IgD-negative memory B cell (primary cell): Measurements from ENCODE around the gene RLIM. TPM values are rescaled to one million over a fixed set of nuclear protein-coding genes. Genes with fewer than 3 reads are reported as not detected.
"Not testable (repeated sequence)": the region's sequence is repeated elsewhere in the genome, so short reads cannot be mapped to it uniquely, and the experiment has no call there.

Source experiments
- H3K27ac Mint-ChIP-seq, 3 donors: one replicate each; pipeline ENCODE4 v1.8.0; 2020 to 2022; ENCODE audit warnings: mild to moderate bottlenecking in 3 of 3, mixed read lengths in 3 of 3, moderate library complexity in 1 of 3
- H3K27me3 Mint-ChIP-seq: one replicate; pipeline ENCODE4 v1.8.0; 2021; ENCODE audit warnings: mixed read lengths
- H3K36me3 Mint-ChIP-seq: one replicate; pipeline ENCODE4 v1.8.0; 2020; ENCODE audit warnings: mild to moderate bottlenecking, mixed read lengths
- H3K4me1 Mint-ChIP-seq, 3 donors: one replicate each; pipeline ENCODE4 v1.8.0; 2020 to 2022; ENCODE audit warnings: mixed read lengths in 3 of 3, mild to moderate bottlenecking in 1 of 3
- H3K4me3 Mint-ChIP-seq, 4 donors: one replicate each; pipeline ENCODE4 v1.8.0; 2020 to 2022; ENCODE audit warnings: mild to moderate bottlenecking in 4 of 4, mixed read lengths in 4 of 4, moderate library complexity in 3 of 4
- H3K9me3 Mint-ChIP-seq, 3 donors: one replicate each; pipeline ENCODE4 v1.8.0; 2020 to 2021; ENCODE audit warnings: mixed read lengths in 3 of 3, mild to moderate bottlenecking in 1 of 3
- polyA plus RNA-seq: library from polyadenylated mRNA; unstranded; fragments of 300-500 nt; fragmentation: Illumina TruSeq; gene quantifications from one replicate; pipeline ENCODE4 v1.2.3, GENCODE V29; 2021

Gene RLIM, protein sequence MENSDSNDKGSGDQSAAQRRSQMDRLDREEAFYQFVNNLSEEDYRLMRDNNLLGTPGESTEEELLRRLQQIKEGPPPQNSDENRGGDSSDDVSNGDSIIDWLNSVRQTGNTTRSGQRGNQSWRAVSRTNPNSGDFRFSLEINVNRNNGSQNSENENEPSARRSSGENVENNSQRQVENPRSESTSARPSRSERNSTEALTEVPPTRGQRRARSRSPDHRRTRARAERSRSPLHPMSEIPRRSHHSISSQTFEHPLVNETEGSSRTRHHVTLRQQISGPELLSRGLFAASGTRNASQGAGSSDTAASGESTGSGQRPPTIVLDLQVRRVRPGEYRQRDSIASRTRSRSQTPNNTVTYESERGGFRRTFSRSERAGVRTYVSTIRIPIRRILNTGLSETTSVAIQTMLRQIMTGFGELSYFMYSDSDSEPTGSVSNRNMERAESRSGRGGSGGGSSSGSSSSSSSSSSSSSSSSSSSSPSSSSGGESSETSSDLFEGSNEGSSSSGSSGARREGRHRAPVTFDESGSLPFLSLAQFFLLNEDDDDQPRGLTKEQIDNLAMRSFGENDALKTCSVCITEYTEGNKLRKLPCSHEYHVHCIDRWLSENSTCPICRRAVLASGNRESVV
- 6.6 TPM for polyA plus RNA-seq

DNA sequence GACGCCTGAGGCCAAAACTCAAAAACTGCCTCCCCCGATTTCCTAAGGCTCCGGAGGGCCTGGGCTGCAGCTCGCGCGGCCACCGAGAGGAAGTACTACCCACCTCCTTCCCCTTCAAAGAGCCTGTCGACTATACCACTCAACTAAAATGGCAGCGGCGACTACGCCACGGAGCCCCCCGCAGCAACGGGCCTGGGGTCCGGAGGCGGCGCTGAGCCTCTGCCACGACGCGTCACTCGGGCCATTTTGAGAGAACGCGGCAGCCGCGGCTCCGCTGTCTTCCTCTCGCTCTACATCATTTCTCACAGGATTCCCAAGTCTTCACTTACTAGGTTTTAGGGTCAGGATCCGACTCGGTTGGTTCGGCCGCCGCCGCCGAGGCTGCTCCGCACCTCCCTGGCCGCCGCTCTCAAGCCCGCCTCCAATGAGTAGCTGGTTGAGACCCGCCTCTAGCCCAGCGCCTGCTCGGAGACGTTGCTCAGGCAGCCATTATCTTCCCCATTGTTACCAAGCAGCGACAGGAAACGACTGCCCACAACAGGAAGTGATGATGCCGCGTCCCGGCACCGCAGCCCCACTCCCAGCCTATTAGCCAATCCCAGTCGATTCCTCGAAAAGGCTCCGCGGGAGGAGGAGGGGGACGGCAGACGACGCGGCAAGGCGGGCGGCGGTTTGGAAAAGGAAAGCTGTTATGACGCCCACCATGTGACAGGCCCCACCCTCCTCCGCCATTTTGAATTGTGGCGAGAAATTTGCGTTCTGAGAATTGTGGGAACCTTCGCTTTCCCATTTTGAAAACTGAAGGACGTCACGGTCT, at the start of gene RLIM:
Gene RLIM (minus strand): TSS at position 532 of the 817 bp plus-strand sequence. CDS start 18,647 bp downstream, outside the sequence.
- no peaks in the 10 kb centered on the region for H3K36me3 Mint-ChIP-seq
- H3K27ac Mint-ChIP-seq: peak within 1 kb of the TSS; percentile 99
- H3K4me1 Mint-ChIP-seq: peaks cover 7 to 22% (median 7%) of the 10 kb centered on the region in 3 donors
- H3K4me3 Mint-ChIP-seq: peak within 1 kb of the TSS; percentile 98 to 99 (median 98)
- H3K9me3 Mint-ChIP-seq: no peaks in the 10 kb centered on the region
- no peaks in the 10 kb centered on the region for H3K27me3 Mint-ChIP-seq

DNA sequence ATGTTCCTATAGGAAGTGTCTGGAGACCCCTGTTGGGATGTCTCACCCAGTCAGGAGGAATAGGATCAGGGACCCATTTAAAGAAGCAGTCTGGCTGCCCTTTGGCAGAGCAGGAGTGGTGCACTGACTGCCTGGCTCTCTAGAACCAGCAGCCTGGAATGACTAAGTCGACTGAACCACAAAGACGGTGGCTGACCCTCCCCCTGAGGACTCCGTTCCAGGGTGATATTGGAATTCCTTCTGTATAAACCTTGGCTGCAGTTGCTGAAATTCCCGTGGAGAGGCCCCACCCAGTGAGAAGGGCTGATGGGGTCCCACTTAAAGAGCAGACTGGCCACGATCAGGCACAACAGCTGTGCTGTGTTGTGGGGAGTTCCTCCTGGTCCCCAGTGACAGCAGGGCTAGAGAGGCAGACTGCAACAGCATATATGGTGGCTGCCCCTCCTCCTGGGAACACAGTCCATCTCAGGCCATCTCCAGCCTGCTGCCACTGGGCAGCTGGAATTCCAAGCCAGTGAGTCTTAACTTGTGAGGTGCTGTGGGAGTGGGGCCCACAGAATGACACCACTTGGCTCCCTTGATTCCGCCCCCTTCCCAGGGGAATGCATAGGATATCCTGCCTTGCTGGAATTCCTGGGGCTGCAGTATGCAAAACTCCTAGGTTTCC, 41.8 kb upstream of the RLIM start:
- peaks cover 0 to 2% (median 2%) of the 10 kb centered on the region in 3 donors for H3K4me1 Mint-ChIP-seq
- H3K27me3 Mint-ChIP-seq: peaks cover 7% of the 10 kb centered on the region
- H3K36me3 Mint-ChIP-seq: no peaks in the 10 kb centered on the region
- H3K27ac Mint-ChIP-seq: no peak overlapping the region
- peaks cover 0 to 7% (median 0%) of the 10 kb centered on the region in 3 donors for H3K9me3 Mint-ChIP-seq
- no peak overlapping the region for H3K4me3 Mint-ChIP-seq

DNA sequence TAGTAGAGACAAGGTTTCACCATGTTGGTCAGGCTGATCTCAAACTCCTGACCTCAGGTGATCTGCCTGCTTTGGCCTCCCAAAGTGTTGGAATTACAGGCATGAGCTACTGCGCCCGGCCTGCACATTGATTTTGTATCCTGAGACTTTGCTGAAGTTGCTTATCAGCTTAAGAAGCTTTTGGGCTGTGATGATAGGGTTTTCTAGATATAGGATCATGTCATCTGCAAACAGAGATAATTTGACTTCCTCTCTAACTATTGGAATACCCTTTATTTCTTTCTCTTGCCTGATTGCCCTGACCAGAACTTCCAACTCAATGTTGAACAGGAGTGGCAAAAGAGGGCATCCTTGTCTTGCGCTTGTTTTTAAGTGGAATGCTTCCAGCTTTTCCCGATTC, 40.5 kb upstream of the RLIM start:
- H3K4me1 Mint-ChIP-seq, H3K36me3 Mint-ChIP-seq, H3K9me3 Mint-ChIP-seq, H3K27me3 Mint-ChIP-seq, H3K4me3 Mint-ChIP-seq, H3K27ac Mint-ChIP-seq: not testable (repeated sequence)

DNA sequence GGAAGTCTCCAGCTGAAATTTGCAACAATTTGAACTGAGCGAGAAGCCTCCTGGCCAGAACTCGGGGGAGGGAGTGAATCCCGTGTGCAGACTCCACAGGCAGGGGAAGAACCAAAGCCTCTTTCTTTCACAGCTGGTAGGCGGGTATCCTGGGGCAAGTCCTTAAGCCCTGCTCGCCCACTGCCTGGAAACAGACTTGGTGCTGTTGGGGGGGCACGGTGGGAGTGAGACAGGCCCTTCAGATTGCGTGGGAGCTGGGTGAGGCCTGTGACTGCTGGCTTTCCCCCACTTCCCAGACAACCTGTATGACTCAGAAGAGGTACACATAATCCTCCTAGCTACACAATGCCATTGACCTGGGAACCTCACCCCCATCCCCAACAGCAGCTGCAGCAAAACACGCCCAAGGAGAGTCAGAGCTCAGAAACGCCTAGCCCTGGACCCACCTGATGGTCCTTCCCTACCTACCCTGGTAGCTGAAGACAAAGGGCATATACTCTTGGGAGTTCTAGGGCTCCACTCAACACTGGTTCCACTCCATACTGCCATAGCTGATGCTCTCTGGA, 22.4 kb upstream of the RLIM start:
- Mint-ChIP-seq H3K27ac (no peak overlapping the region), H3K4me1 (no peaks in the 10 kb centered on the region), H3K4me3 (no peak overlapping the region), H3K36me3 (no peaks in the 10 kb centered on the region), H3K27me3 (peaks cover 9% of the 10 kb centered on the region), H3K9me3 (peaks cover 0 to 5% (median 2%) of the 10 kb centered on the region in 3 donors)

DNA sequence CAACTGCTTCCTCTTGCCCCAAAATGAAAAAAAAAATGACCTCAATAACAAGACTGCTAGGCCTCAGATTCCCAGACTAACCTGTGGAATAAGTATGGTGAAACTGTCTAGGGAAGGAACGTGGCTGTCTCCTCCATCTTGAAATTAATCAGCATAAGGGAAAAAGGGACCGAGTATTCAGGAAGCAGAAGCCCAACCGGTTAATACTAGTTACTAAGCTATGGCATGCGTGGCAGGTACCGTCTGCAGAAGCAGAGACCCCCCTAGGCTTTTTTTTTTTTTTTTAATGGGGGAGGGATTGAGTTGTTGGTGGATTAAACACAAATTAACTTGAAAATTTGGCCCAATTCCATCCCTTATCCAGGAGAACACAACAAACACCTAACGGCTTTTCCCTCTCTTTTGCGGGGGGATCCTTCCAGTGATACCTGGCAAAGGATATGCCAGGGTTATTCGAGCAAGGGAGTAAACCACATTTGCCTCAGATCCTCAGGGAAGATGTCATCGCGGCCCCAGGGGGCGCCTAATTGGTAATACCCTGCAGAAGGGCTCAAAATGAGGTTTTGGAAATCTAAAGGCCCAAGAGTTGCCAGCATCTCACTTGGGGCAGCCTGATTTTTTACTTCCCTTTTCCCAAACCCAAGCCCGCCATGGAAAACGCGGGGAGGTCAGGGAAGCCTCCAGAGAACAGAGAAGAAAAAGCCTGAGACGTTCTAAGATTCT, 893 bp downstream of the RLIM start:
- no peaks in the 10 kb centered on the region for H3K9me3 Mint-ChIP-seq
- no peaks in the 10 kb centered on the region for H3K36me3 Mint-ChIP-seq
- H3K27ac Mint-ChIP-seq: peak overlapping the region; percentile 99
- H3K27me3 Mint-ChIP-seq: no peaks in the 10 kb centered on the region
- H3K4me3 Mint-ChIP-seq: peak overlapping the region; percentile 98 to 99 (median 98)
- H3K4me1 Mint-ChIP-seq: peaks cover 7 to 22% (median 7%) of the 10 kb centered on the region in 3 donors

DNA sequence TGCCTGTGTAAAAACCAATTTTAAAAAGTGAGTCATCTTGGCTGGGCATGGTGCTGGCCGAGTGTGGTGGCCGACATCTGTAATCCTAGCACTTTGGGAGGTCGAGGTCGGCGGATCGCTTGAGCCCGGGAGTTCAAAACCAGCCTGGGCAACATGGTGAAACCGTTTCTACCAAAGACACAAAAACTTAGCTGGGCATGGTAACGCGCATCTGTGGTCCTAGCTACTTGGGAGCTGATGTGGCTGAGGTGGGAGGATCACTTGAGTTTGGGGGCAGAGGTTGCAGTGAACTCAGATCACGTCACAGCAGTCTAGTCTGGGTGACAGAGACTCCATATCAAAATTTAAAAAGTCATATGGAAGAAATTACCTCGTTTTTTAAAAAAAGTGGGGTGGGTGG, 7.6 kb downstream of the RLIM start:
- H3K4me1 Mint-ChIP-seq: peaks cover 7 to 13% (median 10%) of the 10 kb centered on the region in 3 donors

DNA sequence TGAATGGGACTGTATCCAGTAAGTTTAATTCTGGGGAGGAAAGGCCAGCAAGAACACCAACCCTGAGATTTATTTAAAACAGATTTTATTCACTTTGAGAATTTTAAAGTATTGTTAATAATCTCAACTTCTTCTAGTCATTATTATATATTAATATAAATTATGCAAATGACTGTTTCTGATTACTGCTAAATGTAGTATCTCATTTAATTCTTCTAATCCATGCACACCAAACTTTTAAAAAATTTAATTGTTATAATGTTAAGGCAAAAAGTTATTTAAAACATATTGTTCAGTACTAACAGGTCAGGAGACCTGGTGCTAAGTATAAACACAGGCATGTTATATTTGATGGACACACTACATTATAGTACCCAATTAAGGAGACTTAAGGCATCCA, 8.1 kb downstream of the RLIM start:
- Mint-ChIP-seq H3K36me3 (no peaks in the 10 kb centered on the region), H3K27ac (no peak overlapping the region), H3K4me1 (peaks cover 7 to 15% (median 13%) of the 10 kb centered on the region in 3 donors), H3K4me3 (no peak overlapping the region), H3K27me3 (no peaks in the 10 kb centered on the region), H3K9me3 (no peaks in the 10 kb centered on the region)

More for the DNA sequence above, 7.6 kb downstream of the RLIM start:
- no peaks in the 10 kb centered on the region for H3K36me3 Mint-ChIP-seq
- no peak overlapping the region for H3K4me3 Mint-ChIP-seq
- no peaks in the 10 kb centered on the region for H3K9me3 Mint-ChIP-seq
- H3K27me3 Mint-ChIP-seq: no peaks in the 10 kb centered on the region
- H3K27ac Mint-ChIP-seq: peak overlapping the region in 1 of 3 donors; percentile 53

DNA sequence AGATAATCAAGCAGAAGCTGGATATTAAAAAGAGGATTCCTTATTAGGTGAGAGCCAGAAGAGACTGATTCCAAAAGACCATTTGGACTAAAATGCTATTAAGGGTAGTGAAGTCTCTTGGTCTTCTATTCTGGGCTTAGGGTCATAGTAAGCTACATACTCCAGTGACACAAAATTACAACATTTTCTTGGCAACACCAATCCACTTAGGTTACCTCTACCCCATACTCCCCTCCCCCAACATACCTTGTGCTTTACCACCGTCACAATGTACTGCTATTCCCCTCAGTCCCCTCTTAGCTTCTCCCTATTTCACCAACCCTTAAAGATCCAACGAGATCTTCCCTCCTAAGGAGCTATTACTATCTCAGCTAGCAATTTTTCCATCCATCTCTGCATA, 11.4 kb downstream of the RLIM start:
- no peak overlapping the region for H3K4me3 Mint-ChIP-seq
- no peak overlapping the region for H3K27ac Mint-ChIP-seq
- H3K9me3 Mint-ChIP-seq: no peaks in the 10 kb centered on the region
- H3K4me1 Mint-ChIP-seq: peaks cover 10 to 25% (median 16%) of the 10 kb centered on the region in 3 donors
- H3K27me3 Mint-ChIP-seq: no peaks in the 10 kb centered on the region
- no peaks in the 10 kb centered on the region for H3K36me3 Mint-ChIP-seq

DNA sequence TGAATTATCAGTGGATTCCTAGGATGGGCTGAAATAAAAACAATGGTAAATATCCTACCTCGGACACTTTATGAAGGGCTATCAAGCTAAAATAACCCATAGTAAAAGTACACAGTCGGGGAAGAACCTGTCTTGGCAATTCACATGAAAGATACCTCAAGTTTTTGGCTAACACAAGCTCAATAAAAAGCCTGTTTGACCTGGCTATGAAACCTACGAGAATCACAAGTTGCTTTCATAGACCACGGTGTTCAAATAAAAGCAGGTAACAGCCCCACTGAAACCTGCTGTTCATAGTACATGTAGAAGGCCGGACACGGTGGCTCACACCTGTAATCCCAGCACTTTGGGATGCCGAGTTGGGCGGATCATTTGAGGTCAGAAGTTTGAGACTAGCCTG, 12.3 kb downstream of the RLIM start:
- no peaks in the 10 kb centered on the region for H3K9me3 Mint-ChIP-seq
- H3K4me1 Mint-ChIP-seq: peaks cover 10 to 25% (median 16%) of the 10 kb centered on the region in 3 donors
- H3K27ac Mint-ChIP-seq: no peak overlapping the region
- H3K27me3 Mint-ChIP-seq: no peaks in the 10 kb centered on the region
- H3K36me3 Mint-ChIP-seq: no peaks in the 10 kb centered on the region
- H3K4me3 Mint-ChIP-seq: no peak overlapping the region

DNA sequence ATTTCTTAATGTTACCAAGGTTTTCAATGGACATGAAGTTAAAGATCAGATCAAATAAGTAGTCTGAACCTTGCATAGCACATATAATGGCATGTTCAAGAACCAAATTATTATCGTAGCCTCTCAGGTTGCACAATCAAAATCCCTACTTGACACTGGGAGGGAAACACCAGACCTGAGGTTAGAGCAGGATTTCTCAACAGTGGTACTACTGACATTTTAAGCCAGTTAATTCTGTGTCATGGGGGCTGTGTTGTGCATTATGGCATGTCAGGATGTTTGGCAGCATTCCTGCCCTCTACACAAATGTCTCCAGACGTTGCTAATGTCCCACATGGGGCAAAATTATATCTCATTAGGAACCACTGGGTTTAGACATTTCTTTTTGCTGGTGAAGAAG, 20.8 kb downstream of the RLIM start:
- no peaks in the 10 kb centered on the region for H3K4me1 Mint-ChIP-seq
- H3K27ac Mint-ChIP-seq: no peak overlapping the region
- H3K4me3 Mint-ChIP-seq: no peak overlapping the region
- no peaks in the 10 kb centered on the region for H3K36me3 Mint-ChIP-seq
- H3K27me3 Mint-ChIP-seq: no peaks in the 10 kb centered on the region
- no peaks in the 10 kb centered on the region for H3K9me3 Mint-ChIP-seq

DNA sequence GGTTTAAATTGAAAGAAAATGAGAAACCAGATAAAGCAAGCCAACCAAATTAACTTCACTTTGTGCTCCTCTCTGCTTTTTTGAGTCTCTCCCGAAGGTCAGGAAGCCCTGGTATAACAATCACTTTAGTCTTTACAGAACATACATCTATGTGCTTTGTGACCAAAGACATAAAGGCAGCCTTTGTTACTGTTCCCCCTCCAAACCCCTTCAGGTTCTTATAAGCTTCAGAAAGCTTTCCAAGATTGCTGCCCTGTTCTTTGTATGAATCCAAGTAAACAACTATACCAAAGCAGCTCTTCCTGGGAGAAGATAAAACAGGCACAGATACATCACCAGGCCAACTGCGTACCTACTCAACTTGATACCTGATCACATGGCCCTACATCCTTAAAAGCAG, 28.7 kb downstream of the RLIM start:
- no peaks in the 10 kb centered on the region for H3K9me3 Mint-ChIP-seq
- H3K27me3 Mint-ChIP-seq: no peaks in the 10 kb centered on the region
- H3K36me3 Mint-ChIP-seq: peaks cover 2% of the 10 kb centered on the region
- no peak overlapping the region for H3K4me3 Mint-ChIP-seq
- no peaks in the 10 kb centered on the region for H3K4me1 Mint-ChIP-seq
- no peak overlapping the region for H3K27ac Mint-ChIP-seq

DNA sequence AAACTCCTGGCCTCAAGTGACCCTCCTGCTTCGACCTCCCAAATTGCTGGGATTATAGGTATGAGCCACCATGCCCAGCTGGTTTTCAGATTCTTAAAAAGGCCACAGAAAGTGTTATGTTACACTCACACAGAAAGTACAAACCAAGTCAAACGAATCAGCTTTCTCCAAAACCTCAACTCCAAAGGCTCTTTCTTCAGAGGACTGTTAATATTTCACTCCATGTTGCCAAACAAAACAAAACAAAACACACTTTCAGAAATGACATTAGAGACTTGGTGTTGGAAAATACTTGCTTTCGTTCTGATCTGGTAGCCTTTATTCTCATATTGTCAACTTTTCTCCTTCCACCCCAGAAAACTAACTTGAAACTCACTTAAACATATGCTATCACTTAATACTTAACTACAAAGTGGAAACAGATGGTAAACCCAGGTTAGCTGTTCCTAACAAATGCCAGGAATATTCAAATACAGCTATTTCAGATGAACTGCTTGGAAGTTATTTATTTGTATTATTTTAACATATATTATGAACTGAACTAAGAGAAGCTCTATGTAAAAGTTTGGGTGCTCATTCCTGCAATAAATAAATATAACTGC, 34.7 kb downstream of the RLIM start:
- Mint-ChIP-seq H3K4me1 (no peaks in the 10 kb centered on the region), H3K9me3 (no peaks in the 10 kb centered on the region), H3K4me3 (no peak overlapping the region), H3K36me3 (peaks cover 2% of the 10 kb centered on the region), H3K27me3 (no peaks in the 10 kb centered on the region), H3K27ac (no peak overlapping the region)

DNA sequence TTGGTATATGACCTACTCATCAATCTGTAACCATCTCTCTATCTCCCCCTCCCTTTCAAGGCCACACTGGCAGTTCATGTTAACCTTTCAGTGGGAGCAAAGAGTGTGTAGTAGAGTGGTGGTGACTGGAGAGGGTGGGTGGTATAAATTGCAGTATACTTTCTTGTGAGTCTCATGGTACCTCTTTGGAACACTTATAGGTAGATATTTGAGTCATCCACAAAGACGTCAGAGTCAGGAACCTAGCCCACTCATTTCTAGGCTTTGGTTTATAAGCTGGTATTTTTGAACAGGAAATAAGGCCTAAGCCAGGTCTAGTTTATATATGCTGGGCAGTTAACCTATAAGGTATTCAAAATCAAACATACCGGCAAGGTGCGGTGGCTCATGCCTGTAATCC, 36.3 kb downstream of the RLIM start:
- Mint-ChIP-seq H3K27ac (no peak overlapping the region), H3K9me3 (no peaks in the 10 kb centered on the region), H3K27me3 (no peaks in the 10 kb centered on the region), H3K4me1 (no peaks in the 10 kb centered on the region), H3K36me3 (peaks cover 2% of the 10 kb centered on the region), H3K4me3 (peak overlapping the region in 1 of 4 donors; percentile 17)

DNA sequence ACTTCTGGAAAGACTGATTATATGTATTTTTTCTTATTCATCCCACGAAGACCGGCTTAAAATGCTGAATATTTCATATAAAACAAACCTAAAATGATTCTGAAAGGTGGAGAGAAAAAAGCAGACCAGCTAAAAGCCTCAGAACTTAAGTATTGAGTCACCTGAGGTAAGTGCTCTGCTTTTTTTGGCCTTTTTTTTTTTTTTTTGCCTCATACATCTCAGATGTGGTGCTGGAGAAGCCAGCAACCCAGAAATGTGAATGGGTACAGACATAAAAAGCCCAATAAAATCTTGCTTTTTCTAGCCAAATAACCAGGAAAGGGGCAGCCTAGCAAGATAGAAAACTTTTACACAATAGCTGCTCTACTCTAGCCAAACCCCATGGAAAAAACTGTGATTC, 57.0 kb downstream of the RLIM start:
- Mint-ChIP-seq H3K36me3 (no peaks in the 10 kb centered on the region), H3K27ac (no peak overlapping the region), H3K9me3 (no peaks in the 10 kb centered on the region), H3K4me3 (no peak overlapping the region), H3K4me1 (no peaks in the 10 kb centered on the region), H3K27me3 (no peaks in the 10 kb centered on the region)
